Stomach (tissue), 4 donors: ENCODE results near the gene NKIRAS2.

Experiments used
- POLR2A ChIP-seq, 4 donors: fragments of 450-650 bp; IDR thresholded peaks; one replicate each; pipeline ENCODE4 v1.6.1; 2016; ENCODE audit warnings: antibody characterized with exemption in 4 of 4, control low read depth in 2 of 4, mild to moderate bottlenecking in 1 of 4, moderate library complexity in 1 of 4
- TF ChIP-seq, protein P1 (sequence below), 7 experiments: fragments of 450-650 bp in 4 of 7; fragments of 200-600 bp in 3 of 7; sonication (generic) in 3 of 7; IDR thresholded peaks; one replicate each; pipeline ENCODE4 v1.5.1; 2016 to 2019; ENCODE audit warnings: antibody characterized with exemption in 7 of 7, control low read depth in 2 of 7, mild to moderate bottlenecking in 1 of 7

DNA sequence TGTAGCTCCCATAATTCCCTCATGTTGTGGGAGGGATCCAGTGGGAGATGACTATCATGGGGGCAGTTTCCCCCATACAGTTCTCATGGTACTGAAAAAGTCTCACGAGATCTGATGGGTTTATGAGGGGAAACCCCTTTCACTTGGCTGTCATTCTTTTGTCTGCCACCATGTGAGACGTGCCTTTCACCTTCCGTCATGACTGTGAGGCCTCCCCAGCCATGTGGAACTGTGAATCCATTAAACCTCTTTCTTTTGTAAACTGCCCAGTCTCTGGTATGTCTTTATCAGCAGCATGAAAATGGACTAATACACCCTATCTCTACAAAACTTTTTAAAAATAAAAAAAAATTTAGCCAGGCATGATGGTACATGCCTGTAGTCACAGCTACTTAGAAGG is 36.7 kb downstream of the NKIRAS2 start:
- TF ChIP-seq, protein P1, sequence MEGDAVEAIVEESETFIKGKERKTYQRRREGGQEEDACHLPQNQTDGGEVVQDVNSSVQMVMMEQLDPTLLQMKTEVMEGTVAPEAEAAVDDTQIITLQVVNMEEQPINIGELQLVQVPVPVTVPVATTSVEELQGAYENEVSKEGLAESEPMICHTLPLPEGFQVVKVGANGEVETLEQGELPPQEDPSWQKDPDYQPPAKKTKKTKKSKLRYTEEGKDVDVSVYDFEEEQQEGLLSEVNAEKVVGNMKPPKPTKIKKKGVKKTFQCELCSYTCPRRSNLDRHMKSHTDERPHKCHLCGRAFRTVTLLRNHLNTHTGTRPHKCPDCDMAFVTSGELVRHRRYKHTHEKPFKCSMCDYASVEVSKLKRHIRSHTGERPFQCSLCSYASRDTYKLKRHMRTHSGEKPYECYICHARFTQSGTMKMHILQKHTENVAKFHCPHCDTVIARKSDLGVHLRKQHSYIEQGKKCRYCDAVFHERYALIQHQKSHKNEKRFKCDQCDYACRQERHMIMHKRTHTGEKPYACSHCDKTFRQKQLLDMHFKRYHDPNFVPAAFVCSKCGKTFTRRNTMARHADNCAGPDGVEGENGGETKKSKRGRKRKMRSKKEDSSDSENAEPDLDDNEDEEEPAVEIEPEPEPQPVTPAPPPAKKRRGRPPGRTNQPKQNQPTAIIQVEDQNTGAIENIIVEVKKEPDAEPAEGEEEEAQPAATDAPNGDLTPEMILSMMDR (IDR thresholded peaks at IDR 0.05), result no peak
- no peak for TF ChIP-seq POLR2A (IDR thresholded peaks at IDR 0.05)
